ENCODE results near the gene RNF213.

RNF213 gene

DNA sequence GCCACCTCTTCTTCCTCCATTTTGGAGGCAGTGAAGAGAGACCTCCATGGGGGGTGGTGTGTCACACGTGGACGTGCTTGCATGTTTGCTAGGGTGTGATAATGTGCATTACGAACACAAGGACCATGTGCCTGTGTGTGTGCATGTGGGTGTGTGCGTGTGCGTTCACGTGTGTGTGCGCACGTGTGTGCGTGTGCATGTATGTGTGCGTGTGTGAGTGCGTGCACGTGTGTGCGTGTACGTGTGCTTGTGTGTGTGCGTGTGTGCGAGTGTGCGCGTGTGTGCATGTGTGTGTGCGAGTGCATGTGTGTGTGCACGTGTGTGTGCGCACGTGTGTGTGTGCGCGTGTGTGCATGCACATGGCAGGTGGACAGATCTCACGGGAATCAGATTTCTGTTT is 29.5 kb downstream of the RNF213 start:
- no peak overlapping the region for H3K4me3 ChIP-seq (ENCODE audit: low read depth, low read length)
- no peak for DNase-seq (ENCODE audit: low read depth)
- TF ChIP-seq MYC (IDR thresholded peaks at IDR 0.05; ENCODE audit: low read depth, low read length), result no peak
- TF ChIP-seq, protein P1, sequence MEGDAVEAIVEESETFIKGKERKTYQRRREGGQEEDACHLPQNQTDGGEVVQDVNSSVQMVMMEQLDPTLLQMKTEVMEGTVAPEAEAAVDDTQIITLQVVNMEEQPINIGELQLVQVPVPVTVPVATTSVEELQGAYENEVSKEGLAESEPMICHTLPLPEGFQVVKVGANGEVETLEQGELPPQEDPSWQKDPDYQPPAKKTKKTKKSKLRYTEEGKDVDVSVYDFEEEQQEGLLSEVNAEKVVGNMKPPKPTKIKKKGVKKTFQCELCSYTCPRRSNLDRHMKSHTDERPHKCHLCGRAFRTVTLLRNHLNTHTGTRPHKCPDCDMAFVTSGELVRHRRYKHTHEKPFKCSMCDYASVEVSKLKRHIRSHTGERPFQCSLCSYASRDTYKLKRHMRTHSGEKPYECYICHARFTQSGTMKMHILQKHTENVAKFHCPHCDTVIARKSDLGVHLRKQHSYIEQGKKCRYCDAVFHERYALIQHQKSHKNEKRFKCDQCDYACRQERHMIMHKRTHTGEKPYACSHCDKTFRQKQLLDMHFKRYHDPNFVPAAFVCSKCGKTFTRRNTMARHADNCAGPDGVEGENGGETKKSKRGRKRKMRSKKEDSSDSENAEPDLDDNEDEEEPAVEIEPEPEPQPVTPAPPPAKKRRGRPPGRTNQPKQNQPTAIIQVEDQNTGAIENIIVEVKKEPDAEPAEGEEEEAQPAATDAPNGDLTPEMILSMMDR (IDR thresholded peaks at IDR 0.05; ENCODE audit: low read depth, low read length), result no peak
- TF ChIP-seq POLR2A (IDR thresholded peaks at IDR 0.05; ENCODE audit: extremely low read depth, insufficient read length), result no peak
- TF ChIP-seq MAX (IDR thresholded peaks at IDR 0.05; ENCODE audit: low read depth, low read length), result no peak

- TF ChIP-seq MAX (IDR thresholded peaks at IDR 0.05; ENCODE audit: low read depth, low read length) (no peak), MYC (IDR thresholded peaks at IDR 0.05; ENCODE audit: low read depth, low read length) (no peak), POLR2A (IDR thresholded peaks at IDR 0.05; ENCODE audit: extremely low read depth, insufficient read length) (no peak)
- TF ChIP-seq, protein P1 (IDR thresholded peaks at IDR 0.05; ENCODE audit: low read depth, low read length), result no peak
- DNase-seq (ENCODE audit: low read depth), result no peak
- H3K4me3 ChIP-seq (ENCODE audit: low read depth, low read length), result no peak overlapping the region
Observed at GRCh38 chr17:80291260-80291659, 30.6 kb downstream of the RNF213 start.

GRCh38 chr17:80291691-80292487 is 31.2 kb downstream of the RNF213 start:
- no peak overlapping the region for H3K4me3 ChIP-seq (ENCODE audit: low read depth, low read length)
- DNase-seq (ENCODE audit: low read depth), result no peak
- no peak for TF ChIP-seq MAX (IDR thresholded peaks at IDR 0.05; ENCODE audit: low read depth, low read length)
- TF ChIP-seq MYC (IDR thresholded peaks at IDR 0.05; ENCODE audit: low read depth, low read length), result no peak
- no peak for TF ChIP-seq POLR2A (IDR thresholded peaks at IDR 0.05; ENCODE audit: extremely low read depth, insufficient read length)
- TF ChIP-seq, protein P1 (IDR thresholded peaks at IDR 0.05; ENCODE audit: low read depth, low read length), result no peak

DNA sequence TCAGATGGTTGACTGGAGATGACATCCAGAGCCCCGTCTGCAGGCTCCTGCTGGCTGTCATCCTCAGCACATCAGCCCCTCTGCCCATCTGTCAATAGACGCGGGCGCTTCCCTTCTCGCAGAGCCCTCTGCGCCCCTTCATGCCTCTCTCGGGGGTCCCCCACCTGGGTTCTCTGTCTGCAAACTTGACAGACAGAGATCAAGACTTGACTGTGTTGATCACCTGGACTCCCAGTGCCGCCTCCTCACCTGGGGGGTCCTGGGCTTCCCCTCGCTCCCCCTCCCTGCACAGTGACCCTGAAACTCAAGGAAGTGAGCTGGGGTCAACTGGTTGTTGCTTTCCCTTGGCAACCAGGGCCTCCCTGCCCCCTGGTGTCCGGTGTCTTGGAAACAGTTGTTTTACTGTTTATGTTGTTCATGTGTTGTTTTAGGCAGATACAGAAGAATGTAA is 31.9 kb downstream of the RNF213 start:
- TF ChIP-seq POLR2A (IDR thresholded peaks at IDR 0.05; ENCODE audit: extremely low read depth, insufficient read length) (no peak), MAX (IDR thresholded peaks at IDR 0.05; ENCODE audit: low read depth, low read length) (no peak), MYC (IDR thresholded peaks at IDR 0.05; ENCODE audit: low read depth, low read length) (no peak)
- TF ChIP-seq, protein P1 (IDR thresholded peaks at IDR 0.05; ENCODE audit: low read depth, low read length), result no peak
- H3K4me3 ChIP-seq (ENCODE audit: low read depth, low read length), result no peak overlapping the region
- DNase-seq (ENCODE audit: low read depth), result no peak

DNA sequence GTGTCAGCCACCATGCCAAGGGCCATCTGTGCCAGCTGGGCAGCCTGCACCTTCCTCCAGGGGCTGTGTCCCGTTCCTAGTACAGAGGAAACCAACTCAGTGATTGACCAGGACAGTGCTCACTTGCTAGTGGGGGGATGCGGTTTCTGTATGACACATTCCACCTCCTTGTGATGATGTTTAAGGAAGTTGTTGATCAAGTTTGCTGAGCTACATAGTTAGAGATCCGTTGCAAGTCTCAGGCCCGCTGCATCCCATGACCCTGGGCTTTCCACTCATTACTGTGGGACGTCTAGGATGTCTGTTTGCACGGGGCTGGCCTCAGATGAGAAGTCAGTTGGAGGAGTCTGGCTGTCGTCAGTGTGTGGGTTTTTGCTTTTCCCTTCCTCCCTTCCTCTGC is 33.6 kb downstream of the RNF213 start:
- no peak overlapping the region for H3K4me3 ChIP-seq (ENCODE audit: low read depth, low read length)
- no peak for DNase-seq (ENCODE audit: low read depth)
- no peak for TF ChIP-seq POLR2A (IDR thresholded peaks at IDR 0.05; ENCODE audit: extremely low read depth, insufficient read length)
- TF ChIP-seq, protein P1 (IDR thresholded peaks at IDR 0.05; ENCODE audit: low read depth, low read length), result no peak
- TF ChIP-seq MYC (IDR thresholded peaks at IDR 0.05; ENCODE audit: low read depth, low read length), result no peak
- no peak for TF ChIP-seq MAX (IDR thresholded peaks at IDR 0.05; ENCODE audit: low read depth, low read length)

Measured in NB4 (cell line).